Aorta (tissue), 5 donors: ENCODE results near the gene FKBP1A. TPM values are rescaled to one million over a fixed set of nuclear protein-coding genes. Genes with fewer than 3 reads are reported as not detected.

Source experiments
- ATAC-seq: fragments of 200-7000 bp; cut with Tn5 transposase; one replicate; pipeline ENCODE4 v1.9.1; 2022; ENCODE audit warnings: moderate library complexity; ENCODE audit not compliant: low FRiP score
- DNase-seq, 2 donors: peaks; one replicate each; pipeline ENCODE4 v3.0.0-alpha.2; 2020
- H3K27ac ChIP-seq, 2 donors: one replicate each; pipeline ENCODE4 v1.5.1; 2013; ENCODE audit warnings: low read length in 2 of 2, mild to moderate bottlenecking in 2 of 2, moderate library complexity in 2 of 2, control low read depth in 1 of 2, inconsistent platforms in 1 of 2, low read depth in 1 of 2
- H3K27me3 ChIP-seq, 2 donors: one replicate each; pipeline ENCODE4 v1.6.1; 2013; ENCODE audit warnings: control low read depth in 1 of 2, low read length in 1 of 2, mild to moderate bottlenecking in 1 of 2, moderate library complexity in 1 of 2; ENCODE audit not compliant: insufficient read depth in 2 of 2, control insufficient read depth in 1 of 2
- H3K36me3 ChIP-seq, 2 donors: one replicate each; pipeline ENCODE4 v1.6.1; 2013; ENCODE audit warnings: control low read depth in 1 of 2, low read length in 1 of 2, mild to moderate bottlenecking in 1 of 2; ENCODE audit not compliant: insufficient read depth in 2 of 2, control insufficient read depth in 1 of 2
- H3K4me1 ChIP-seq, 2 donors: one replicate each; pipeline ENCODE4 v1.6.1; 2013; ENCODE audit warnings: low read length in 2 of 2, control low read depth in 1 of 2, mild to moderate bottlenecking in 1 of 2, moderate library complexity in 1 of 2; ENCODE audit not compliant: insufficient read depth in 2 of 2, control insufficient read depth in 1 of 2
- H3K4me3 ChIP-seq, 2 donors: one replicate each; pipeline ENCODE4 v1.5.1; 2013; ENCODE audit warnings: low read length in 2 of 2, control low read depth in 1 of 2, mild to moderate bottlenecking in 1 of 2
- H3K9me3 ChIP-seq: one replicate; pipeline ENCODE4 v1.6.1; 2013; ENCODE audit warnings: mild to moderate bottlenecking, low read length; ENCODE audit not compliant: control insufficient read depth
- WGBS, 2 donors: extraction: QIAGEN DNeasy Blood & Tissue Kit; methylation state at CpG; one replicate each; pipeline ENCODE4 v1.1.7; 2013; 5-methylcytosine and 5-hydroxymethylcytosine counted together
- intact Hi-C, 2 donors: fragments of 100-400 bp; cut with DNase I; formaldehyde crosslinking; loops; one replicate each; pipeline versions ENCODE4 v1.14.2 to v1.15.0; 2022
- polyA plus RNA-seq, 2 donors: library from polyadenylated mRNA; stranded (reverse); fragments of 200-250 nt; gene quantifications; one replicate each; pipeline ENCODE4 v1.2.3, GENCODE V29; 2013
- total RNA-seq, 2 donors: library from RNA; stranded (reverse); fragmentation: NEBNext Ultra II Directional; extraction: Animal tissue kit (Norgen Biotek cat#: 25700); gene quantifications; one replicate each; pipeline ENCODE4 v1.2.1, GENCODE V29; 2021
- donor health status: healthy with polysubstance abuse.
- donor health status: Bipolar disorder and iron deficiency.
- donor health status: DM: no; HTN: no; CAD: no.
- donor health status: DM: no; HTN: no; CAD: no.
- donor health status: DM: yes; HTN: yes; CAD: no.

Gene FKBP1A
- total and polyA plus RNA-seq, 4 donors: 105 to 273 (median 226) TPM

DNA sequence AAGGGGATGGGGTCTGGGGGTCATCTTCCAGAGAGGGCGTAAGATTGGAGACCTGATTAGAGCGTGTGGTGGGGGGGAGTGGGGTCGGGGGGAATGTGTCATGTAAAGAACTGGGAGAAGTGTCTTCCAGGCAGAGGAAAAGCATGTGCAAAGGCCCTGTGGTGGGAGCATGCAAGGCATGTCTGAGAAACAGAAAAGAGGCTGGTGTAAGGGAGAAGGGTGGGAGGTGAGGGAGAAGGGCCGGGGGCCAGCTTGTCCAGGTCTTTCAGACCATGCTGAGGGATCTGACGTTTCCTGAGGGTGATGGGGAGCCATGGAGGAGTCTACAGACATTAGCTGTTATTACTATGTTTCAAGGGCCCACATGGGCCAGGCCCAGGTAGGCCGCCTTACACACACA lies 30.4 kb upstream of the FKBP1A start:
- WGBS, 2 donors: 80 to 86% methylated on average over 6 of the region's 6 CpGs
- Histone ChIP-seq H3K4me1 (no peaks in the 10 kb centered on the region), H3K36me3 (no peaks in the 10 kb centered on the region), H3K27me3 (no peaks in the 10 kb centered on the region), H3K4me3 (no peak overlapping the region), H3K27ac (no peak overlapping the region), H3K9me3 (peaks cover 4% of the 10 kb centered on the region)
- intact Hi-C loops: no loop called here
- DNase-seq (no peak), ATAC-seq (no peak)

DNA sequence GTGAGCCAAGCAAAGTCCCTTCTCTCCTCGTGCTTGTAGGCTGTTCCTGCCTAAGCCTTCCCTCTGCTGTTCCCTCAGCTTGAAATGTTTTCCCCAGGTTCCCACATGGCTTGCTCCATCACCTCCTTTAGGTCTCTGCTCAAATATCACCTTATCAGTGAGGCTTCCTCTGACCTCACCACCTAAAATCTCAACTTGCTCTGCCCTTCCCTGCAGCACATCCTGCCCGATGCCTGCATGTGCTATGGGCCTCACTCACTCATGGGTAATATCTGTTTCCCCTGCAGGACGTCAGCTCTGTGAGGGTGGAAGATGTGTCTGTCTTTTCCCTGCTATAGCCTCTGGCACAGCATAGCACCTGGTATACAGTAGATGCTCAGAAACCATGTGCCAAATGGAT lies 29.9 kb upstream of the FKBP1A start:
- no peaks in the 10 kb centered on the region for H3K36me3 ChIP-seq
- no peaks in the 10 kb centered on the region for H3K4me1 ChIP-seq
- no peak for ATAC-seq
- no peak overlapping the region for H3K27ac ChIP-seq
- H3K27me3 ChIP-seq: no peaks in the 10 kb centered on the region
- intact Hi-C loops: no loop called here
- H3K4me3 ChIP-seq: no peak overlapping the region
- no peak for DNase-seq
- peaks cover 4% of the 10 kb centered on the region for H3K9me3 ChIP-seq
- WGBS, 2 donors: 43 to 57% methylated on average over 3 of the region's 3 CpGs

DNA sequence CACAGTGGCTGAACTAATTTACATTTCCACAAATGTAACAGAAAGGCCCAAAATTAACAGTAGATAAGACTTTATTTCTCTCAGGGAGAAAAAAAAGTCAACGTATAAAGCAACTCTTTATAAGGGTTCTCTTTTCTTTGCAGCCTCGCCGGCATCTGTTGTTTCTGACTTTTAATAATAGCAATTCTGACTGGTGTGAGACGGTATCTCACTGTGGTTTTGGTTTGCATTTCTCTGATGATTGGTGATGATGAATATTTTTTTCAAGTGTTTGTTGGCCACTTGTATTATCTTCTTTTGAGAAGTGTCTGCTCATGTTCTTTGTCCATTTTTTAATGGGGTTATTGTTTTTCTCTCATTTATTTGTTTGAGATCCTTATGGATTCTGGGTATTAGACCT lies 27.2 kb upstream of the FKBP1A start:
- Histone ChIP-seq H3K27me3 (no peaks in the 10 kb centered on the region), H3K36me3 (no peaks in the 10 kb centered on the region), H3K4me3 (no peak overlapping the region), H3K4me1 (no peaks in the 10 kb centered on the region), H3K9me3 (peaks cover 6% of the 10 kb centered on the region), H3K27ac (no peak overlapping the region)
- DNase-seq: no peak
- ATAC-seq: no peak
- 78 to 91% methylated on average over 4 of the region's 4 CpGs for WGBS, 2 donors
- intact Hi-C loops: no loop called here

DNA sequence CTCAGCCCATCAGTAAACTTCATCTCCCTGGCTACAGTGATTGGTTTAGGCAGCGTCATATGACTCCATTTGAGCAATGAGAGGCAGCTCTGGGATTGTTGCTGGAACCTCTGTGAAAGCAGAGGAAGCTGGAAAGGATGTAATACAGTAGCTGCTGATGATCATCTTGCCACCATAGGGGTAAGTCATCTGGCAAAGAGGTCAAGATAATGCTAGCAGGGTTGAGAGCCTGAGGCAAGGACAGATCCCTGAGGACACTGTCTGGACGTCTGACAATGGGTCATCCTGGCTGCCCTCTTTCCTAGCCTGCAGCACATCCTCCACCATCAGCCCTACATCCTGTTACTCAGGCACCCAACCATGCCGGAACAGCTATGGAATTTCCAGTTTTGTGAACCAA lies 25.5 kb upstream of the FKBP1A start:
- H3K36me3 ChIP-seq: no peaks in the 10 kb centered on the region
- ATAC-seq: no peak
- H3K4me3 ChIP-seq: no peak overlapping the region
- intact Hi-C loops: no loop called here
- H3K9me3 ChIP-seq: peaks cover 6% of the 10 kb centered on the region
- 44 to 48% methylated on average over 3 of the region's 3 CpGs for WGBS, 2 donors
- no peak overlapping the region for H3K27ac ChIP-seq
- H3K4me1 ChIP-seq: no peaks in the 10 kb centered on the region
- no peak for DNase-seq
- H3K27me3 ChIP-seq: no peaks in the 10 kb centered on the region

DNA sequence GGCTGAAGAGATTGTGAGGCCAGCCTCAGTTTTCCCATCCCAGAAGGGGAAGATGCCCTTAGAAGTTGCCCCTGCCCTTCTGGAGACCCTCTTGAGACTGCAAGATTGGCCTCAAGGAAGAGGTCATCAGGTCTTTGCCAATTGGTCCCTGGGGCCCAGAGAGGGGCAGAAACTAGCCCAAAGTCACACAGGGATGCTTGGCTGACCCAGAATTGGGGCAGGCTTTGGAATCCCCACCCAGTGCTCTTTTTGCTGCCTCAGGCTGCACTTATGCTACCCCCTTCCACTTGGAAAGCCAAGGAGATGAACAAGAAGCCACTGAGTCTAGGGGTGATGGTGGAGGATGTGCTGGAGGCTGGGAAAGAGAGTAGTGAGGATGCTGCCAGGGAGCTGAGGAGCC lies 24.9 kb upstream of the FKBP1A start:
- Histone ChIP-seq H3K4me1 (no peaks in the 10 kb centered on the region), H3K9me3 (peaks cover 6% of the 10 kb centered on the region), H3K4me3 (no peak overlapping the region), H3K27me3 (no peaks in the 10 kb centered on the region), H3K36me3 (no peaks in the 10 kb centered on the region), H3K27ac (no peak overlapping the region)
- intact Hi-C loops: no loop called here
- ATAC-seq (no peak), DNase-seq (no peak)

DNA sequence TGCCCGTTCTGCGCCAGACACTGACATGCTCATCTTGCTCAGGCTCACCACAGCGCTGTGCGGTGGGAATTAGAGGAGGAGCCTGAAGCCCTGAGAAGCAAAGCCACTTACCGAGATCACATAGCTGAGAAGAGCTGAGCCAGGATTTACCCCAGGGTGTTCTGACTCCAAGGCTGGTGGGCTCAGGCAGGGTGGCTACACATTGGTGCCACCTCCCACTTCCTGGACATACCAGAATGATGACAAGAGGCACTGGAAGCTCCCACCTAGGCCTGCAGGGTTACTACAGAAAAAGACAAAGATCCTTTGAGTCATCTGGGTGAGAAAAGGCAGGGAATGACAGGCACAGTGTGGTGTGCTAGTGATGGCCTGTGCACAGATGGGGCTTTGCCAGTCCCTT lies 24.4 kb upstream of the FKBP1A start:
- no peak overlapping the region for H3K4me3 ChIP-seq
- ATAC-seq (no peak), DNase-seq (no peak)
- H3K4me1 ChIP-seq: no peaks in the 10 kb centered on the region
- intact Hi-C loops: no loop called here
- H3K36me3 ChIP-seq: no peaks in the 10 kb centered on the region
- H3K27me3 ChIP-seq: no peaks in the 10 kb centered on the region
- no peak overlapping the region for H3K27ac ChIP-seq
- WGBS, 2 donors: 63 to 66% methylated on average over 5 of the region's 5 CpGs
- peaks cover 6% of the 10 kb centered on the region for H3K9me3 ChIP-seq

DNA sequence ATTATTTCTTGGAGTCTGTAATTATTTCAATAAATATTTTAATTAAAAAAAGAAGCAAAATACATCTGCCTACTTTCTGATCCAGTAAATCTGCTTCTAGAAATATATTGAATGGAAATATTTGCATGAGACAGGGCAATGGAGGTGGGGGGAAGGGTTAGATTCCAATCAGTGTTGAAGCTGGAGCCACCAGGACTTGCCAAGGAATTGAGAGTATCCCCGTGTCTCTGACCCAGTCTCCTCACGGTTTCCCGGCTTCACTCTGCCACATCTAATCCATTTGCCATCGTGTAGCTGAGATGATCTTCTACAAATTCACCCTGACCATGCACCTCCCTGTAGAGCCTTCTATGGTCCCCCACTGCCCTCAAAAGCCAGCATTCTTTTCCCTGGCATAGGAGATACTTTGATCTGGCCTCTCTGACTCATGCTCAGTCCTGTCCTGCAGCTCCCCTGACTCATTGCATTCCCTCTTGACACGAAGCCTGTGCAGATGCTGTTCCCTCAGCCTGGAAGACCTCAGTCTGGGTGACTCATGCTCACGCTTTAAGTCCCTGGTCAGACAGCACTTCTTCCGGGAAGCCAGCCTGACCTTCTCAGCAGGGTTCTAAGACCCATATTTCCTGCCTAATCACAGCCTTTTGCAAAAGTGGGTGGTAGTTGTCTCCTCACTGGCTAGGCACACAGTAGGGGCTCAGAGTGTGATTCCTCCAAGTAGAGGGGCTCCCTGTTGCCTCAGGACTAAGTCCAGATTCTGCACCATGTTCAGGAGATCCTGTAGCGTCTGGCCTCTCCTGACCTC lies 23.0 kb upstream of the FKBP1A start:
- Histone ChIP-seq H3K4me1 (no peaks in the 10 kb centered on the region), H3K36me3 (no peaks in the 10 kb centered on the region), H3K4me3 (no peak overlapping the region), H3K27ac (no peak overlapping the region), H3K27me3 (no peaks in the 10 kb centered on the region), H3K9me3 (peaks cover 3% of the 10 kb centered on the region)
- ATAC-seq (no peak), DNase-seq (no peak)
- intact Hi-C loops: no loop called here
- WGBS, 2 donors: 63 to 65% methylated on average over 8 of the region's 8 CpGs

DNA sequence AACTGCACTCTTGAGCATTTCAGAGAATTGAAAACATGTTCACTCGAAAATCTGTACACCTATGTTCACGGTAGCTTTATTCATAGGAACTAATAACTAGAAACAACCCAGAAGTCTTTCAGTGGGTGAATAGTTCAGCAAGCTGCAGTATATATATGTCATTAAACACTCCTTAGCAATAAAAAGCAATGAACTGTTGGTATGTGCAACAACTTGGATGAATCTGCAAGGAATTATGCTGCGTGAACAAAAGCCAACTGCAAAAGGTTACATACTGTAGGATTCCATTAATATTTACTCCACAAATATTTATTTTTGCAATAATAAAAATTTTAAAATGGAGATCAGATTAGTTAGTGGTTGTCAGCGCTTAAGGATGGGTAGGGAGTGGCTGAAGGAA lies 22.1 kb upstream of the FKBP1A start:
- Histone ChIP-seq H3K4me1 (no peaks in the 10 kb centered on the region), H3K4me3 (no peak overlapping the region), H3K27me3 (no peaks in the 10 kb centered on the region), H3K36me3 (no peaks in the 10 kb centered on the region), H3K9me3 (peaks cover 2% of the 10 kb centered on the region), H3K27ac (no peak overlapping the region)
- intact Hi-C loops: no loop called here
- DNase-seq: no peak
- ATAC-seq: no peak
- 78% methylated on average over 4 of the region's 4 CpGs for WGBS, 2 donors

DNA sequence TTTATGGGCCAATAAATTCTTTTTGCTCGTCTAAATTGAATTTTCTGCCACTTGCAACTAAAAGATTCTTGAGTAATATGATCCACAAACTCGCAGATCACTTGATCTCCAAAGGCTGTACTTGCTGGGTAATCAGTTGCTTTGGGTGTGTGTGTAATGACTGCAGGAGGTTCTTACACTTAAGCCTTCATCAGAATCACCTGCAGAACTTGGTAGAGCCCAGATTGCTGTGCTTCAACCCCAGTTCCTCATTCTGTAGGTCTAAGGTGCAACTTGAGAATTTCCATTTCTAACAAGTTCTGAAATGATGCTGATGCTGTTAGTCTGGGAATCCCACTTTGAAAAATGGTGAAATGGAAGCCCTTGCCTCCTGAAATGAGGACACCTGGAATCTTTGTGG lies 12.9 kb upstream of the FKBP1A start:
- intact Hi-C loops: no loop called here
- no peak overlapping the region for H3K27ac ChIP-seq
- no peak for ATAC-seq

More for the DNA sequence above, 12.9 kb upstream of the FKBP1A start:
- no peak for DNase-seq
- Histone ChIP-seq H3K36me3 (no peaks in the 10 kb centered on the region), H3K27me3 (no peaks in the 10 kb centered on the region), H3K9me3 (peaks cover 1% of the 10 kb centered on the region), H3K4me3 (no peak overlapping the region), H3K4me1 (no peaks in the 10 kb centered on the region)
- 47 to 51% methylated on average over 2 of the region's 2 CpGs for WGBS, 2 donors
